Measurements from ENCODE around the gene SVIL. TPM values are rescaled to one million over a fixed set of nuclear protein-coding genes. Genes with fewer than 3 reads are reported as not detected.

SVIL gene
- total RNA-seq, 1 donor from 2014 or later: 72.1 TPM

GRCh38 chr10:29600821-29601220, 34.0 kb downstream of the SVIL start:
- peaks cover 2% of the 10 kb centered on the region for H3K36me3 ChIP-seq (ENCODE audit: control insufficient read depth, insufficient read depth, low read length)

GRCh38 chr10:29600067-29600466, 34.7 kb downstream of the SVIL start:
- DNase-seq (ENCODE audit: low read depth): no peak
- Histone ChIP-seq H3K36me3 (ENCODE audit: control insufficient read depth, insufficient read depth, low read length) (peaks cover 2% of the 10 kb centered on the region), H3K27me3 (ENCODE audit: control insufficient read depth, insufficient read depth, low read length) (no peaks in the 10 kb centered on the region), H3K4me3 (ENCODE audit: low read depth, low read length) (no peak overlapping the region)
- no peak for TF ChIP-seq CTCF (IDR thresholded peaks at IDR 0.05; ENCODE audit: insufficient read depth, low read length, poor library complexity, severe bottlenecking)

More at GRCh38 chr10:29600821-29601220, 34.0 kb downstream of the SVIL start:
- no peak for TF ChIP-seq CTCF (IDR thresholded peaks at IDR 0.05; ENCODE audit: insufficient read depth, low read length, poor library complexity, severe bottlenecking)
- no peak for DNase-seq (ENCODE audit: low read depth)
- Histone ChIP-seq H3K4me3 (ENCODE audit: low read depth, low read length) (no peak overlapping the region), H3K27me3 (ENCODE audit: control insufficient read depth, insufficient read depth, low read length) (no peaks in the 10 kb centered on the region)

- Histone ChIP-seq H3K4me3 (ENCODE audit: low read depth, low read length) (no peak overlapping the region), H3K36me3 (ENCODE audit: control insufficient read depth, insufficient read depth, low read length) (peaks cover 2% of the 10 kb centered on the region), H3K27me3 (ENCODE audit: control insufficient read depth, insufficient read depth, low read length) (no peaks in the 10 kb centered on the region)
- no peak for TF ChIP-seq CTCF (IDR thresholded peaks at IDR 0.05; ENCODE audit: insufficient read depth, low read length, poor library complexity, severe bottlenecking)
- DNase-seq (ENCODE audit: low read depth): no peak
These were observed 35.9 kb downstream of the SVIL start for GRCh38 chr10:29598851-29599311.

GRCh38 chr10:29596826-29597225, 37.9 kb downstream of the SVIL start:
- no peak for DNase-seq (ENCODE audit: low read depth)
- no peak for TF ChIP-seq CTCF (IDR thresholded peaks at IDR 0.05; ENCODE audit: insufficient read depth, low read length, poor library complexity, severe bottlenecking)
- Histone ChIP-seq H3K27me3 (ENCODE audit: control insufficient read depth, insufficient read depth, low read length) (no peaks in the 10 kb centered on the region), H3K36me3 (ENCODE audit: control insufficient read depth, insufficient read depth, low read length) (peaks cover 2% of the 10 kb centered on the region), H3K4me3 (ENCODE audit: low read depth, low read length) (no peak overlapping the region)

GRCh38 chr10:29596356-29596755, 38.4 kb downstream of the SVIL start:
- TF ChIP-seq CTCF (IDR thresholded peaks at IDR 0.05; ENCODE audit: insufficient read depth, low read length, poor library complexity, severe bottlenecking): no peak
- Histone ChIP-seq H3K4me3 (ENCODE audit: low read depth, low read length) (no peak overlapping the region), H3K27me3 (ENCODE audit: control insufficient read depth, insufficient read depth, low read length) (no peaks in the 10 kb centered on the region), H3K36me3 (ENCODE audit: control insufficient read depth, insufficient read depth, low read length) (peaks cover under 1% of the 10 kb centered on the region)
- no peak for DNase-seq (ENCODE audit: low read depth)

GRCh38 chr10:29595636-29596225, 39.0 kb downstream of the SVIL start:
- DNase-seq (ENCODE audit: low read depth): no peak
- no peak for TF ChIP-seq CTCF (IDR thresholded peaks at IDR 0.05; ENCODE audit: insufficient read depth, low read length, poor library complexity, severe bottlenecking)
- Histone ChIP-seq H3K4me3 (ENCODE audit: low read depth, low read length) (no peak overlapping the region), H3K36me3 (ENCODE audit: control insufficient read depth, insufficient read depth, low read length) (no peaks in the 10 kb centered on the region), H3K27me3 (ENCODE audit: control insufficient read depth, insufficient read depth, low read length) (no peaks in the 10 kb centered on the region)
